GM21515 (cell line): ENCODE data around the gene VPS29.
A peak's percentile ranks its signal among the peaks of the same experiment; 100 is the strongest.
"Not testable (repeated sequence)": the region's sequence is repeated elsewhere in the genome, so short reads cannot be mapped to it uniquely, and the experiment has no call there.

ENCODE experiments used
- ATAC-seq: cut with Tn5 transposase; IDR thresholded peaks from one replicate; pipeline ENCODE4 v1.9.1; 2021; ENCODE audit not compliant: unreplicated experiment

The VPS29 gene

DNA sequence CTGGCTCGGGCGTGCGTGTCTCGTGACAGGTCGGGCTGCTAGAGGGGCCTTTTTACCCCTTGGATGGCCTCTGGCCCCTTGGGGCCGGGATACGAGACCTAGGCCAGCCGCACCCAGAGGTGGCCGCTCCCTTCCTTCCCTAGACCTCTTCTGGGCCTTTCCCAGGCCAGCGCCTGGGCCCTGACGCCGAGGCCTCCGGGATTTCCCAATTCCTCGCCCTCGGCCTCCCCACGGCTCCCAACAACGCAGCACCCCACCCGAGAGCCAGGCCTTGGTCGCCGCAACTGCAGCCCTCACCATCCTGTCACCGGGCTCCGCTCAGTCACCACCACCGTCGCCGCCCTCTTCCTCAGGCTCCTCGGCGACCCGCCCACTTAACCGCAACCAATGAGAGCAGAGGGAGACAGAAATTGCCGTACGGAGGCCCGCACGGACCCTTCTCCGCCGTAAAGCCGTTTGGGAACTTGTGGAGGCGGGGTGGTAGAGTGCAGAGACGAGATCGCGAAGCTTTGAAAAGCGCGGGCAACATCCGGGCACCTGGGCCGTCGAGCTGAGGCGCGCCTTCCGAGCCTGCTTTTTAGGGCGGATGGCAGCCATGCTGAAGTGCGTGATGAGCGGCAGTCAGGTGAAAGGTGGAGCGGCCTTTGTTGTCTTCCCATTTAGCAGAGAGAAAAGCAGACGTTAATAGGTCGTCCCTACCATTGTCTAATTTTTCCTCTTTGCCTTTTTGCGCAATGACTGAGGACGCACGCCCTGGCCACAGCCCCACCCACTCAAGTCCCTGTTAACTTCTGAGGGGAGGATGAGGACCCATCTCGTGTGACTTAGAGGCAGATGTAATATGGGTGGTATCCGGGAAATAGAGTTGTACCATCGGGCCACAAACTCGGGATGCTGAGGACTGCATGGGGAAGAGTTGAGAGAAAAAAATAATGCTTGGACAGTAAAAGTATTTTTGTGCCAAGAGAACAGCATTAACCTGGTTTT lies at the start of gene VPS29, which contains the start of gene RAD9B:
VPS29 (minus strand) TSS at position 360 of the 987 bp plus-strand sequence; CDS start at position 300, 60 bp downstream.
RAD9B (plus strand) TSS at position 580 of the 987 bp plus-strand sequence; CDS start at position 587, 7 bp downstream.
- ATAC-seq, result peak; percentile 87

DNA sequence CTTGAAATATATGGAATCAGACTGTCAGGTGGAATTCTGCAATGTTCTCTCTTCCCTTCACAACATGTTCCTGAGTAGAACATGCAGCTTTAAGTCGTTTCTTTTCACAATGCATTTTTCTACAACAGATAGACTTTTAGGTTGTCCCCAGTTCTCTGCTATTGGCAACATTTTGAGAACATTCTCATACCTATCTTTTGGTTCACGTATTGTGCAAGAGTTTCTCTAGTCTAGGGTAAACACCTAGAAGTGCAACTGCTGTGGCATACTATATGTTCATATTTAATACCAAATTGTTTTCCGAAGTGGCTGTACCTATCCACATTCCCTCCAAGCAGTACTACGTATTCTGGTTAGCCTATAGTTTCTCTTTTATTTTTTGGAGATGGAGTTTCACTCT lies 49.1 kb upstream of the VPS29 start:
- ATAC-seq, result no peak

DNA sequence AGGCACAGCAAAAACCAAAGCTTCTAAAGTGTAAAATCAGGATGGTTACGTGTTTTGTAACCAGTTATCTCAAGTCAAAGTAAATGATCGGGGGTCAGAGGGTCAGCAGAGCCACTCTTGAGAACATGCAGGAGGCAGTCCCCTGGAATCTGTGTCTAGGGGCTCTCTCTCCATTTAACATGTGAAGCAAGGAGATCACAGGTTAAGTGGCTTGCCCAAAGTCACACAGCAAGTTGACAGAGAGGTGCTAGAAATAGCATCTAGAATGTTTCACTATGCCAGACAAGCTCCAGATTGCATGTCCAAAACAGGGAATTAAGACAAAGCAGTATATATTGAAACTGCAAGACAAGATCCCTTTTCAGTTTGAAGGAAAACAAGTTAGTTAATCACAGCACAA lies 47.8 kb upstream of the VPS29 start:
- no peak for ATAC-seq

DNA sequence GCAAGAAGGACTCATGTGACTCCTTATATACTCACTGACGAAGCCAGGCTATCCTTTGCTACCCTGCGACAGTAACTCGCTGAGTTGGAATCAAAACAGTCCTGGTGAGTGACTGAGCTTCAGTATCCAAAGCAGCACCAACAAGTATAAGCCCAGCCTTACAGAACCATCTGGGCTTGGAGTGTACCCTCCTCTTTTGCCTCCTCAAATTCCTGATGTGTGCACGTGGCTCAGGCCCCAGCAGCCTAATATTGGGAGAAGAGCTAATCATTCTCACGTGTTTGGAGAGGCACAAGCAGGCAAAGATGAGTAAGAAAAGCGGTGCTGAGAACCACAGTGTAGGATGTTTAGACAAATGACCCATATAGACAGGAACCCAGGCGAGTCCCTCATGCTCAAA lies 46.8 kb upstream of the VPS29 start:
- no peak for ATAC-seq

DNA sequence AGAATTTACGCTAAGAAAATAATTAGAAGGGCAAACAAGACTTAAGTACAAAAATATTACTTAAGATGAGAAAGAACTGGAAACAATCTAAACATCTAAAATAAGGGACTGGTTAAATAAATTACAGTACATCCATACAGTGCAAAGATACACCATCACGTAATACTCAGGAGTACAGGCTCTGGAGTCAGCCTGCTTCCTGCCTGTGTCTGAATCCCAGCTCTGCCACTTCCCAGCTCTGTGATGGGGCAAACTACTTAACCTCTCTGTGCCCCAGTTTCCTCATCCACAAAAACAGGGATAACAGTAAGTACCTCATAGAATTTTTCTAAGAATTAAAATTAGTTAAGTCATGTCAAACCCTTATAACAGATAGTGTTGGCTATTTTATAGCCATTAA lies 45.2 kb upstream of the VPS29 start:
- no peak for ATAC-seq

DNA sequence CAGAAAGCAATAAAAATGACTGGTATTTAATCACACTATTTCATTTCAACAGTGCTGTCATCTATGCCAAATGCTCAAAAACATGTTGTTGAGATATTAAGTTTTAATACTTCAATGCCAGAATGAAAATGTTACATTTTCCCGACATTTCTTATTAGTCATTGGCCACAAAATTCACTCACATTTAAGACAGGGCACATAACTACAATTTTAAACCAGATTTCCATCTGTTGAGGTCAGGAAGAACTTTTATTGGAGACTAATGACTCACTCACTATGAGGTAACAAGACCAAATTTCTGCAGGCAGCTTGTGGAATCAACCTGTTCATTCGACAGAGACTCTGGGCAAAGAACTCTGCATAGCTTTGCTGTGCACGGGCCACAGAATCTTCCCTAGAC lies 44.4 kb upstream of the VPS29 start:
- no peak for ATAC-seq

DNA sequence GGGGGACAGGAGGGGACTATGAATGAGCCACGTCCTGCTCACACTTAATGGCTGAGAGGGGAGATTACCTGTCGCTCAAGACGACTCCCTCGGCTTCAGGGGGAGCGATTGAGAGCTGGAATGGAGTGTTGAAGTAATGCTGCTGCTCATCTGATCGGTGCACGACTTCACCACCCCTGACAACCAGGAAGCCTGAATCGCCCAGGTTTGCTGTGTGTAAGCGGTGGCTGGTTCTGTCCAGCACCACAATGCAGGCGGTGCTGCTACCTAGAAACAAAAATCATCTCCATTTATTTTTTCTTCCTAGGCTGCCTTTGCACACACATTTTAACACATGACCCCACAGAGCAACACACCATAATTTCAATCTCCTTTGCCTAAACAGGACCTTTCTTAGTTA lies 43.9 kb upstream of the VPS29 start:
- ATAC-seq, result no peak

DNA sequence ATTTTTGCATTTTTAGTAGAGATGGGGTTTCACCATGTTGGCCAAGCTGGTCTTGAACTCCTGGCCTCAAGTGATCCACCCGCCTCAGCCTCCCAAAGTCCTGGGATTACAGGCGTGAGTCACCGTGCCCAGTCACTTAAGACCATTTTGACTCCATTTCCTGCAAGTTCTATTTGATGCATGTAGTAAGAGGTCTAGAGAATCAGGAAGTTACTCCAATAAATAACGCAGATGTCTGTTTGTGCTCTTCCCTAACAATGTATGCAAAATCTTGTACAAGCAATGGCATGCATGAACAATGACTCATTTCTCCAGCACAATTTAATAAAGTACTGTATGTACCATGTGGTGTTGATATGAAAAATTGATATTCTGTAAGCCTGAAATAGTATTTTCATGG lies 43.3 kb upstream of the VPS29 start:
- not testable (repeated sequence) for ATAC-seq

DNA sequence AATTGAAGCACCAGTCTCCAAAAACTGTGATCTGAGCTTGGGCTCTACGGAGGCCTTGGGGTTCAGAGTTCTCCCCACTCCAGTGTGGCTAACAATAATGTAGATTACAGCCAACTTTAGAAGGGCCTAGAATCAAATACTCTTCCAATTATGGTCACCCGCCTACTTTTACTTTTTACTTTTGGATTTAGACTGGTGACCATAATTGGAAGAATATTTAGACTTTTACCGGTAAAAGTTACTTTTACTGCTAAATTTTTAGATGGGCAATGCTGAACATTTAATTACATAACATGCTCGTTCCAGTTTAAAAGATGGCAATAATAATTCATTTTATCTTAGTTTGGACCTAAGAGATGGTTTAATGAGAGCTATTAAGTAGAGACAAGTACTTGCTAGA lies 42.1 kb upstream of the VPS29 start:
- no peak for ATAC-seq

DNA sequence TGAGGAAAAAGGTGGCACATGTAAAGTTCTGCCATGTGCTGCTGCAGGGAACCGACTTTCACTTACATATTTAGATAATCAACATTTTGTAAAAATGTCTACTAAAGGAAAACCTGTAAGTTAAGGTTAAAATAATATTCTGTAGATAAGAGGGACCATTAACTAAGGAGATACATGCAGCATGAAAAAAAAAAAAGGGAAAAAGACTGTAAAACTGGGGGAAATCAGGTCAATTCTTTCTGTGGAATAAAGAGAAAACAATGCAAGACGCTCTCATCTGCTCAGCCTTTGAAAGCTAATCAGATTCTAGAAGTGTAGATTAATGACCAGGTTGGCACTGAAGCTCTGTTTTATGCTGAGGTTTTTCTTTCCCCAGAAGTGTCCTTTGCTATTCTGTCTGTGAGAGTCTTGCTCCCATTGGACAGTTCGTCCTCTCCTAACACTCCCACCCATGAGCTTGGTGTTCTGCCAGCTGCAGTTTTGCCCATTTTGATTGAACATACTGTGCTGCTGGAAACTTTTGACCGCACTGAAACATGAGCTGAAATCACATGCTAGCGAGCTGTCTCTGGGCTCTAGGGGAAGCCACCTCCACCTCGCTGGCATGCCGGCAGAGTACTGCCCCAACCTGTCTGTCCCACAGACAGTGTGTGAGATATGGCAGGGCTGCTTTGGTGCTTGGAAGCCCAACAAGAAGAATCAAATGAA lies 41.5 kb upstream of the VPS29 start:
- ATAC-seq, result no peak

DNA sequence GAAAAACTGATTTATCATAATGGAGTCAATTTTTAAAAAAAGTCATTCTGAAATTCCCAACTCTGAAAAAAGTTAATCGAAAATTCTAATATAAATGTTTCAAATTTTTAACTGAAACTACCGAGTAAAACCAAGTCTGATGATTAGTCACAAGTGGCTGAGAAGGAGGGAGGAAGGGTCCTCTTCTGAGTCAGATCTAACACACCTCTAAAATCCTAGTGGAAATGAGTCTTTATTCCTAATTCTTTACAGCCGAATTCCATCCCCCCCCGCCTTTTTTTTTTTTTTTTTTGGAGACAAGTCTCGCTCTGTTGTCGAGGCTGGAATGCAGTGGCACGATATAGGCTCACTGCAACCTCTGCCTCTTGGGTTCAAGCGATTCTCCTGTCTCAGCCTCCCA lies 38.1 kb upstream of the VPS29 start:
- no peak for ATAC-seq

DNA sequence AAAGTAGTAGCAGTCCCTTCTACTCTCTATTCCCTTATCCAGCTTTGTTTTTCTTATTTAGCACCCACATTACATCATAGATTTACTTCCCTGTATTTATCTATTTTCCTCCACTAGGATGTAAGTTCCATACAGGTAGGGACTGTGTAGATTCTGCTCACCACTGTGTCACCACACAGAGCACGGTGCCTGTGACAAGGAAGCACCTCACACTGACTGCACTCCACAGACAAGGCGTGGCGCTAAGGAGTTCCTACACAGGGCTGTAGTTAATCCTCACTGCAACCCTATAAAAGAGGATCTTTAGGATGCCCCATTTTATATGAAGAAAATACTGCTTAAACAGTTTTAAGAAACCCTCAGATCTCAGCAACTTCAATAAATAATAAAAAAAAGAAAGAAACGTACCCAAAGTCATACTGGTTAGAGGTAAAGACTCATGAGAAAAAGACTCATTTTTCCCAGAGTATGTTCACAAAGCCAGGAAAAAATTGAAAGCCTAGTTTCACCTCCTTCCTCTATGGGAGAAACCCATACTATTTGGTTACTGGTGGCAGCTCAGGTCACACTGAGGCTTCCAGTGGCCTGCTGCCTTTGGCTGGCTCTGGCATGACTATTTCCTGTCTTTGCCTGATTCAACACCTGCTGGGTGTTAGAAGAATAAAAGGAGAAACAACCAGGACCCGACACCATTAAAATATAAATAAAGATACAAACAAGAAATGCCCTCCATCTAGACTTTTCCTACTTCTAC lies 37.1 kb upstream of the VPS29 start:
- no peak for ATAC-seq

DNA sequence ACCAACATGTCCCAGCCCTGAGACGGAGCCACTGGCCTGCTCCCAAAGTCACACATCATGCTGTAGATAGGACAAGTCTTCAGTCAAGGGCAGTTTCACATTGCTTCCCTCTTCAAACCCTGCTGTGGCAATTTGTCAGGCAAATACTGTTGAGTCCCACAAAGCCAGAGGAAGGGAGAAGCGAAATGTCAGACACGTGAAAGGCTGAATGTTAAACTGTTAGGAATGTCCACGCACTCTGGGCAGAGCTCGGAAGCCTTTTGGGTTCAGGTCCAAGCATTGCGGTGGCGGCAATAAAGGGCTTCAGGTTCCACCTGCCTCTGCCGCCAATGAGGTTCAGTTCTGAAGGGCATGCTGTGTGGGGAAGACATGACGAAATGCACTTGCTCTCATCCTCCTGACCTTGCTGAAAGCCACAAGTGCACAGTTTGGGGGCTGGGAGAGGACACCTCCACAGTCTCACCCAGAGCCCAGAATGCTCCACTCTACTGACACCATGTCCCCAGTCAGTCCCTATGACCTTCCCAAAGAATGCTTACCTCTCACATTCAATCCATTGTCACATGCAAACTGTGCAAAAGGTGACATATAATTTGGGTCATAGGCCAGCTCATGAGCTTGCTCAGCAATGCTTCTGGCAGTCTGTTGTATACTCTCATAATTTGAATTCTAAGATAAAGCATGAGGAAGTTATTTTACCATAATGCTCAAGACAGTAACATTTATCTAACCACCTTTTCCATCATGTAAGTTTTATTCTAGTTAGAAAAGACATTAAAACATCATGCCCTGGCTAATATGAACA lies 35.9 kb upstream of the VPS29 start:
- ATAC-seq, result no peak

DNA sequence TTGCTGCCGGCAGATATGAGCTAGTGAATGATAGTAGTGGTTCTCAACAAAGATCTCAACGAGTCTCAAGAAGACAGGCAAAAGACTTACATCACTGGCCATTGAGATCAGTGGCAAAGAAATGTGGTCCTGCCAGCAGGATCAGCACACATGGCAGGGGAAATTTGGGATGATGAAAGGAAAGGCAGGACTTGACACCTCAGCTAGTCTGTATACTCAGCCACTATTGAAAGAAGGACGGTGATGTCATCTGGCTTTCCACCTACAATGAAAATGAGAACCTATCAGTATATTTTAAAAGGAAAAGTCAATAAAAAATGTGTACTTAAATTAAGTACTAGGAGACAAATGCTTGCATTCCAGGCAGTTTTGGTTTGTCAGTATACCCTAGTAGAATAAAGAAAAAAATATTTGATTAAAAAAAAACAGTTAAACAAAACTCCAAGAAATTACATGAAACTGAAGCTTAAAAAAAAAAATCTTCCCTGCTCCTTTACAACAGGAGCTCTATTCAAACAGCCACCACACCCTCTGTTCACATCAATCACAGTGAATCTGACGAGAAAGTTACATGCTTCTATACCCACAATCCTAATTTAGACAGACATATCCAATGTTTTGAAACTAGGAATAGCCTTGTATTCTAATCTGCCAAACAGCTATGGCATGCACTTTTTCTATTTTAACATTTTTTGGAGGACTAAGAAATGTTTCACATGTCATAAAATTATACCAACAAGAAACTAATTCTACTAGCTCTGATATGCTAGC lies 35.1 kb upstream of the VPS29 start:
- no peak for ATAC-seq

DNA sequence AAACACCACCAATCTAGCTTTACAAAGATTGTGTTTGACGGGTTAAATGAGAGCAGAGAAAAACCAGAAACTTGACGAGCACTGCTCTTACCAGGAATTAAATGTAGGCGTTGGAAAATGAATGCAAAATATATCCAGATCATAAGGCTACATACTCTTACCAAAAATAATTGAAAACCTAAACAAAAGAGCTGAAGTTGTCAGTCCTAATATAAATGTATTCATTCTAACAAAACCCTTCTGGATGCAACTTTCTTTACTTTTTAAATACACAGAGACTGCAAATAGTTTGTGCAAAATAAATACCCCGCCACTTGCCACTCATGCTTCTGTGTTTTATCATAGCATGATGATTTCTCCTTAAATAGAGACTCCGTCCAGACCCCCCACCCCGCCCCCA lies 32.9 kb upstream of the VPS29 start:
- ATAC-seq, result no peak

DNA sequence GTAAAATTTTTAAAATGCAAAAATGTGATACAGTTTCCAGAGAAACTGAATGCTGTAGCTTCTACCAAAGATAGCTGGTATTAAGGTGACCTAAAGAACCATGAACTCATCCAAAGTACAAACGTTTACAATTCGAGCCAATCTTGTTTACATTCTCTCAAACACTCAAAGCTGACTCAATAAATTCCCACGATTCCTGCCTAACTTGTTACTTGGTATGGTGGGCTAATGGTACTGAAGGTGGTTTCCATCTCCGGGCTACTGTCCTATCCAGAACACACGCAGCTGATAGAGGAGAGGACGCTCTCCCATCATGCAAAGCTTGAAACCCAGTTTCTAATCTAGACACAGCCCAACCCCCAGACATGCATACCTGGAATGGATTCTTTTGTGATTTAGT lies 31.7 kb upstream of the VPS29 start:
- no peak for ATAC-seq

DNA sequence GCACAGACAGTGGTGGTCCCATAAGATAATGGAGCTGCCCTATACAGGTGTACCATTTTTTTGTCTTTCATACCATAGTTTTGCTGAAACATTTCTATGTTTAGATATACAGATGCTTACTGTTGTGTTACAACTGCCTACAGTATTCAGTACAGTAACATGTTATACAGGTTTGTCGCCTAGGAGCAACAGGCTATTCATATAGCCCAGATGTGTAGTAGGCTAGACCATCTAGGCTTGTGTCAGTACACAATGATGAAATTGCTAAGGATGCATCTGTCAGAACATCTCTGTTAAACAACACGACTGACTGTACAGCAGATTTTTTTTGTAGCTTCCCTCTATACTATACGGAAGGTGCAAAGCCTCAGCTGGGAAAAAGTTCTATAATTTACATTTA lies 30.7 kb upstream of the VPS29 start:
- ATAC-seq, result no peak

DNA sequence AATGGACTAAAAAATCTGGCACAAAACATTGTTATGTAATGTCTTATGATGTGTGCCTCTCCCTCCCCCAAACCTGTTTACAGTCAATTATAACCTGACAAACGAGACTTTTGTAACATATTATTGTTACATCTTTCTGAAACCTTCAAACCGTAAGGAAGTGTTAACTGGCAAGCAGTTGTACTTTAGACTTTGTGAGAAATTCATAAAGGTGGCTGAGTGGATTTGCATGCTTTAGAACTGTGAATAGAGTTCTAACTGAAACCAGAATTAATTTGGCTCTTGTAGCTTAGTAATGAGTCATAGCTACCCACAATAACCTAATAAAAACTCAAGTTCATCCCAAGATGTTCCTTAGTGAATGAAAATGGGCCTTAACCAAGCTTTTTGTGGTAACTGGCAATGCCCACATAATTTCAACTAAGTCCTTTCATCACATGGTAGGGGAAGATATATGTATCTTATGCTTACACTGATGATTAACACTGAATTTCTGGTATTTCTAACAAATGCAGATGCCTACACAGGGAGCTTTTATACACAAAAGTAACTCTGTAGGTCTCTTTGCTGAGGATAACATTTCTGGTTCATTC lies 29.9 kb upstream of the VPS29 start:
- ATAC-seq, result peak; percentile 77

DNA sequence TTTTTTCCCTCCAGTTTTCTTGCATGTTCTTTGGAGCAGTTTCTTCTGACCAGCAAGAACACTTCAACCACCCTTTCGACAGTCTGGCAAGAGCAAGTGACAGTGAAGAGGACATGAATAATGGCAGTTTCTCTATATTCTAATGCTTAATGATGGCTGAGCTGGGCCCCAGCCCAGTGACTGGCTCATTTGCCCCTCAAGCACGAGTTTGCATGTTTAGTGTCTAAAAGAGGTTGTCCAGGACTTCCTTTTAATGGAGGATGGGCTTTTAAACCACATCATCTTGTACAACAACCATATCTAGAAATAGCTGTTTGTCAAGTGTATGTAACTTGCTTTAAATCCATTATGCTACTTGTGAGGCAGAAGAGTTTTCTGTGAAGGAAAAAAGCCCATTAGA lies 28.6 kb upstream of the VPS29 start:
- ATAC-seq, result no peak
